K562 (cell line): ENCODE data around the gene CCDC137.
A peak's percentile ranks its signal among the peaks of the same experiment; 100 is the strongest.

Experiments
- CCAR2 ChIP-seq: fragments of 200-400 bp; formaldehyde crosslinking; IDR thresholded peaks from 2 replicates; pipeline ENCODE4 v1.6.1; 2017; ENCODE audit warnings: mild to moderate bottlenecking, low read depth, low read length
- POLR2A ChIP-seq: fragments of 450-650 bp; conservative IDR thresholded peaks from 2 replicates; pipeline ENCODE4 v1.6.1; 2016
- RHOXF2B ChIP-seq: fragments of 250-450 bp; sonication (Bioruptor Pico); conservative IDR thresholded peaks from 2 replicates; pipeline ENCODE4 v1.5.1; 2021
- ZNF57 ChIP-seq: fragments of 450-650 bp; formaldehyde crosslinking; IDR thresholded peaks from 2 replicates; pipeline ENCODE4 v1.4.0; 2020; ENCODE audit warnings: mild to moderate bottlenecking, moderate library complexity

GRCh38 chr17:81713556-81714411 is 47.2 kb downstream of the CCDC137 start:
- TF ChIP-seq CCAR2 = no peak
- TF ChIP-seq RHOXF2B (CRISPR knock-in tag) = no peak
- TF ChIP-seq POLR2A = 0 out of 2 replicates have a peak, but pooled peaks have one; percentile 20
- no peak for TF ChIP-seq ZNF57
